Measurements from ENCODE around the gene PCSK7. TPM values are rescaled to one million over a fixed set of nuclear protein-coding genes. Genes with fewer than 3 reads are reported as not detected.

The PCSK7 gene
- total and polyA plus RNA-seq, 2 of the 8 experiments (the other 6 are each of a cell fraction or from before 2014, with no cell fraction given), result 23.4 to 38.5 TPM

GRCh38 chr11:117197516-117198456 is 34.1 kb downstream of the PCSK7 start (continued):
- no peak for TF ChIP-seq CREB1 (IDR thresholded peaks at IDR 0.05)
- TF ChIP-seq SP2 (IDR thresholded peaks at IDR 0.05; ENCODE audit: low read length), result no peak
- TF ChIP-seq POLR2AphosphoS5 (IDR thresholded peaks at IDR 0.05; ENCODE audit: low read depth, low read length), result peak; percentile 30
- no peak for TF ChIP-seq TEAD4 (IDR thresholded peaks at IDR 0.05; ENCODE audit: low read depth, low read length)
- no peak for TF ChIP-seq BCL11A (IDR thresholded peaks at IDR 0.05; ENCODE audit: low read depth in 2 of 2, low read length in 2 of 2)
- TF ChIP-seq POLR2A (IDR thresholded peaks at IDR 0.05; ENCODE audit: control extremely low read depth in 1 of 2, low read depth in 2 of 2, low read length in 2 of 2), result peak in 1 of 2 experiments; percentile 77; a peak in 2 of 3 replicates
- no peak for TF ChIP-seq HDAC6 (IDR thresholded peaks at IDR 0.05; ENCODE audit: low read depth, low read length)
- TF ChIP-seq MAFK (IDR thresholded peaks at IDR 0.05; ENCODE audit: low read depth, low read length), result no peak
- peak; percentile 57 to 65 for TF ChIP-seq RAD21 (IDR thresholded peaks at IDR 0.05 in 1 of 2, conservative IDR thresholded peaks at IDR 0.05 in 1 of 2; ENCODE audit: low read depth in 2 of 2, low read length in 2 of 2)
- no peak for TF ChIP-seq ASH2L (IDR thresholded peaks at IDR 0.05; ENCODE audit: low read length)
- TF ChIP-seq NANOG (IDR thresholded peaks at IDR 0.05; ENCODE audit: insufficient read depth, low read depth, low read length, poor library complexity, severe bottlenecking), result no peak
- TF ChIP-seq GABPA (IDR thresholded peaks at IDR 0.05; ENCODE audit: borderline replicate concordance, insufficient read depth, low read length), result no peak

Measured in H1 (cell line).